HG03060 (cell line): ENCODE data around the gene INO80C.
"Not testable (repeated sequence)": the region's sequence is repeated elsewhere in the genome, so short reads cannot be mapped to it uniquely, and the experiment has no call there.

Source experiments
- ATAC-seq: cut with Tn5 transposase; IDR thresholded peaks from one replicate; pipeline ENCODE4 v1.9.1; 2021; ENCODE audit warnings: low read depth, moderate number of reproducible peaks; ENCODE audit not compliant: unreplicated experiment

The INO80C gene

DNA sequence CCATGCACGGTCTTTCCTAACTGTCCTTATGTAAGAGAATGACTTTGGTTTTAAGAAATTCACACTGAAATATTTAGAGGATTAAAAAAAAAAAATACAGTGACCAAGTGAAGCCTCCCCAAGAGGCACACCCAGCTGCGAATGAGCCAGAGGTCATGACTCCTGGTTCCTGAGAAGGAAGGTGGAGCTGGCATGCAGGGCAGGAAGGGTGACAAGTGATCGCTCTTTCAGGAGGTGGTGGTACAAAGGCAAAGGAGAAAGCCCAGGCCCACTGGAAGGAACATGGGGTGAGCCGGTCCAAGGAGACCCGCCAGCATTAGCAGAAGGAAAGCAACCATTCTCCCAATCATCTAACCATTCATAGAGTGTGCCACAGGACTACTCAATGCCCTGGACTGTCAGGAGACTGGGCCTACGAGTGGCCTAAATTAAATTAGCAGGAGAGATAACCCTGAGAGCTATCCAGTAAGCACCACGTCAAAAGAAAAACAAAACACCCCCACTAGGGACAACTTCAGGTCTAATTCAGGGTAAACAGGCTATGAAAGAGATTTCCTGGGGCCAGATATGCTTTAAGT lies 7.8 kb downstream of the INO80C start:
- ATAC-seq = no peak

GRCh38 chr18:35489281-35489680 lies 8.5 kb downstream of the INO80C start:
- ATAC-seq = not testable (repeated sequence)

DNA sequence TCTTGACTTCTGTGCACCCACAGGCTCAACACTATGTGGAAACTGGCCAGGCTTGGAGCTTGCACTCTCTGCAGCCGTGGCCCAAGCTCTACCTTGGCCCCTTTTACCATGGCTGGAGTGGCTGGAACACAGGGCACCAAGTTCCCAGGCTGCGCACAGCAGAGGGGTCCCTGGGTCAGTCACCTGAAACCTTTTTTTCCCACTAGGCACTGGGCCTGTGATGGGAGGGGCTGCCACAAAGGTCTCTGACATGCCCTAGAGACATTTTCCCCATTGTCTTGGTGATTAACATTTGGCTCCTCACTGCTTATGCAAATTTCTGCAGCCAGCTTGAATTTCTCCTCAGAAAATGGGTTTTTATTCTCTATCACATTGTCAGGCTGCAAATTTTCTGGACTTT lies 9.4 kb downstream of the INO80C start:
- ATAC-seq = not testable (repeated sequence)

DNA sequence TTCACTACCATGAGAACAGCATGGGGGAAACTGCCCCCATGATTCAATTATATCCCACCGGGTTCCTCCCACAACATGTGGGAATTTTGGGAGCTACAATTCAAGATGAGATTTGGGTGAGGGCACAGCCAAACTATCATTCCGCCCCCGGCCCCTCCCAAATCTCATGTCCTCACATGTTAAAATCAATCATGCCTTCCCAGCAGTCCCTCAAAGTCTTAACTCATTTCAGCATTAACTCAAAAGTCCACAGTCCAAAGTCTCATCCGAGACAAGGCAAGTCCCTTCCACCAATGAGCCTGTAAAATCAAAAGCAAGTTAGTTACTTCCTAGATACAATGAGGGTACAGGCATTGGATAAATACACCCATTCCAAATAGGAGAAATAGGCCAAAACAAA lies 10.2 kb downstream of the INO80C start:
- not testable (repeated sequence) for ATAC-seq

GRCh38 chr18:35485852-35486251 lies 11.9 kb downstream of the INO80C start:
- ATAC-seq = no peak

DNA sequence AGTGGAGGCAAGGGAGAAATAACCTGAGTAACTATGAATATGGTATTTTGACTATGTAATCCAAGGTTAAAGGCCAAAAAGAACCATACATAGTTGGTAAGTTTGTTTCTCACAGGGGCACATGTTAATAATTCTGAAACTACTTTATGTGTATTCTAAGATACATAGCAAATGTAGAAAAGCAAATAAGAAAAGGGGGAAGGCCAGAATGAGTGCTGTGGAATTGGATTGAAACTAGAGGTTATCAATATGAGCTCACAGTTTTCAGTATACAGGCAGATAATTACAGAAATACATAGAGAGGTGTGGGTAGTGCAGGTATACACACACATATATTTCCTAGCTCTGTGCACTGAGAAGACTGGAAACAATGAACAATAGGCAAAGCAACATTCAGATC lies 13.7 kb downstream of the INO80C start:
- ATAC-seq = no peak

- ATAC-seq = no peak
These were observed 15.8 kb downstream of the INO80C start for GRCh38 chr18:35481960-35482366.

GRCh38 chr18:35479911-35480586 lies 17.7 kb downstream of the INO80C start:
- no peak for ATAC-seq

- ATAC-seq = peak; percentile 62
These were observed 19.0 kb downstream of the INO80C start for GRCh38 chr18:35478520-35479435.

DNA sequence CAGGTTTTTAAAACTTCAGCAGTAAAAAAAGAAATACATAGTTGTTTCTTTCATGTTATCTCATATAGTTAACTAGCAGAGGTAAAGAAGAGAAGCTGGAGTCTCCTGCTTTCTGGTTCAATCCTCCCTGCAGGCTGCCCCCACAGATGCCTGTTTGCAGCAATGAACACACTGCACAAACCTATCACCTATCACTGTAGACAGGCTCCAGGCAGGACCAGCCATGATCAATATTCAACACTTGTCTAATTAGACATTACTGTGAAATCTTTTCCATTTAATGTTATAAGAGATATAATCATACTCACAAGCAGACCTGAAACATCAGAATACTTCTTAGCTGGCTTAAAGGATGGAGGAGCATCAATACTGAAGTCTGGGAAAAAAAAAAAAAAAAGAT lies 19.8 kb downstream of the INO80C start:
- no peak for ATAC-seq

- no peak for ATAC-seq
These were observed 20.3 kb downstream of the INO80C start for GRCh38 chr18:35477497-35477896.

- no peak for ATAC-seq
These were observed 22.9 kb downstream of the INO80C start for GRCh38 chr18:35474884-35475283.

GRCh38 chr18:35473562-35473961 lies 24.2 kb downstream of the INO80C start:
- ATAC-seq = no peak

DNA sequence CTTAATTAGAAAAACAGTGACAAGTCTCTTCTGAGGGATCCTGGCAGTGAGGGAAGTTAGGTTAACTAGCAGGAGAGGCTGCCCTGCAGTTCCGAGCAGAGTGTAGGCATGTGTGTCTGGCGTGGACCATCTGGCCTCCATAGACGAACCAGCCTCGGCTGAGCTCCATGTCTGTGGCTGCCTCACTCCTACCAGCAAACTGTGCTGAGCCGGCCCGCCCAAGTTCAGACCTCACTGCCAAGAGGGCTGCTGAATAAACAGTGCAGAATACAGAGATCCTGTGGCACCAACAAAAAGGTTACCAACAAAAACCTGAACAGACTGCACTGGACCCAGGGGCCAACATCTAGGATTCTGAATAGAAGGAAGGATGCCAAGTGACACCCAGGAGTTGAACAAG lies 27.3 kb downstream of the INO80C start:
- ATAC-seq = no peak

GRCh38 chr18:35469725-35470124 lies 28.0 kb downstream of the INO80C start:
- ATAC-seq = no peak

GRCh38 chr18:35468711-35469110 lies 29.0 kb downstream of the INO80C start:
- no peak for ATAC-seq

DNA sequence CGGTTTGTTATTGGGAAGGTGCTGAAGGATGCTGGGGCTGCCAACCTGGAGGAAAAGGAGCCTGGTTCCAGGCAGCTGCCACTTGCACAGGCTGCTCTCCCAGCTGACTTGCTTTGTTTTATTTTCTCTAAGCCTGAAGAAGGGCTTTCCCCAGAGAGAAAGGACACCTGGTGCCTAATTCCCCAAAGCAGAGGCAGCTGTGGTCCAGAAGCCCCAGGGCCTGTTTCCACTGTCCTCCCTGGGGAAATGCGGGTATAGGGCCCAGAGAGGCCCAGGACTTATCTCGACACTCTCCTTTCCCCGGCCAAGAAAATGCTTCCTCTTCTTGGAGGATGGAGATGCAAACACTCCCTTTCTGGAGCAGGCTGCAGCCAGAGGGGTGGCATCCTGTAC lies 30.1 kb downstream of the INO80C start:
- ATAC-seq = peak; percentile 77

DNA sequence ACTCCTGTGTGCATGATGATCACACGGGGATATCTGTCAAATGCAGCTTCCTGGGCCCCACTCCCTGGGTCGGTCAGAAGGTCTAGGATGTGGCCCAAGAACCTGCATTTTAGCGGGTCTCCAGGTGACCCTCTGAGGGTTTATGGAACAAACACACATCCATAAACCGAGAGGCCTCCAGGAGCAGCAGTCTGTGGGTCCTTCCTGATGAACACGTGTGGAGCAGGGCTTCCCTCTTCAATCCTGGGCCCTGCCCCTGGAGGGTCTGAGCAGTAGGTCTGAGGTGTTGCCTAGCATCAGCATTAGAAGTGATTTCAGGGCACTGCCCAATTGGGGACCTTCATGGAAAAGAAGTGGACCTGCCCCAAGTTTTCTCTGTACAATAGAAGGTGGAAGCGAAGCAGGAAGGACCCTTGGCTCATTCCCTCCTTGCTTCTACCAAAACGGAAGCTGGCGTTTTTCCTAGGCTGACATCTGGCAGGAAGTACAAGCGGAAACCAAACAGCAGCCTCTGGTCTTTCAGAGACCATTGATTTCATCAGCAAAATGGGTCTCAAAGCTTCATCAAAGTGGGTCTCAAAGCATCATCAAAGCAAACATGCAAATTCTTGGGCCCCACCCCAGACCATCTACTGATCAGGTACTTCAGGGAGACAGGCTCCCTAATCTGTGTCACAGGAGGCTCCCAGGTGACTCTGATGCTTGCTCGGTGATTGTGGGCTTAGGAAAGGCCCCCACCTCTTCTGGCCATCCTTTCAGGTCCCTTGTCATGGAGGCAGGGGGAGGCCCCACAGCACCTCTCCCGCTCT lies 30.7 kb downstream of the INO80C start:
- ATAC-seq = no peak

GRCh38 chr18:35466334-35466733 lies 31.4 kb downstream of the INO80C start:
- no peak for ATAC-seq

GRCh38 chr18:35465329-35465728 lies 32.4 kb downstream of the INO80C start:
- ATAC-seq = no peak

DNA sequence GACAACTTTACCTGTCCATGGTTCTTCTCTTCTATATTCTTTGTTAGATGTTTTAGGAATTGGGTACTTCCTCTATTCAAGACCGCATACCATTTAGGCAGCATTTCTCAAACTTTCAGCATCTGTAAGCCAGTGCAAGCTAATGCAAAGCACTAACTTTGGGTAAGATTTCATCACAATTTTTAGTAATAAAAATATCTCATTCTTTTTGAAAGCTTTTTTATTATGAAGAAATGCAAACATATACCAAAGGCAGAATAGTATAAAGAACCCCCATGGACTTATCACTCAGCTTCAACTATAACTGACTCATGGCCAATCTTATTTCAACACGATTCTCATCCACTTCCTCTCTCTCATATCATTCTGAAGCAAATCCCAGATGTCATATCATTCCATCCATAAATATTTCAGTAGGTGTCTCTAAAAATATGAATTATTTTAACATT lies 32.9 kb downstream of the INO80C start:
- ATAC-seq = no peak
